Osteocyte (in vitro differentiated cells): Measurements from ENCODE around the gene SDC4. TPM values are rescaled to one million over a fixed set of nuclear protein-coding genes. Genes with fewer than 3 reads are reported as not detected.
A peak's percentile ranks its signal among the peaks of the same experiment; 100 is the strongest.

Source experiments
- DNase-seq: peaks from one replicate; pipeline ENCODE4 v3.0.0; 2021; ENCODE audit warnings: mixed read lengths; ENCODE audit not compliant: unreplicated experiment; ENCODE audit errors: extremely low spot score
- H3K27ac Mint-ChIP-seq: one replicate; pipeline ENCODE4 v1.8.0; 2021; ENCODE audit warnings: mild to moderate bottlenecking, mixed read lengths; ENCODE audit not compliant: unreplicated experiment
- H3K27me3 Mint-ChIP-seq: one replicate; pipeline ENCODE4 v1.8.0; 2021; ENCODE audit warnings: mixed read lengths; ENCODE audit not compliant: unreplicated experiment
- H3K36me3 Mint-ChIP-seq: one replicate; pipeline ENCODE4 v1.8.0; 2021; ENCODE audit warnings: mixed read lengths; ENCODE audit not compliant: unreplicated experiment
- H3K4me1 Mint-ChIP-seq: one replicate; pipeline ENCODE4 v1.8.0; 2021; ENCODE audit warnings: mixed read lengths; ENCODE audit not compliant: unreplicated experiment
- H3K4me3 Mint-ChIP-seq: one replicate; pipeline ENCODE4 v1.8.0; 2021; ENCODE audit warnings: mild to moderate bottlenecking, moderate library complexity, mixed read lengths; ENCODE audit not compliant: unreplicated experiment
- H3K9me3 Mint-ChIP-seq: one replicate; pipeline ENCODE4 v1.8.0; 2021; ENCODE audit warnings: mixed read lengths; ENCODE audit not compliant: unreplicated experiment
- total RNA-seq: library from RNA; stranded (reverse); gene quantifications from 2 replicates; pipeline ENCODE4 v1.2.1, GENCODE V29; 2021
- TF ChIP-seq, protein P1 (sequence below): fragments of 200-600 bp; sonication (generic); IDR thresholded peaks from 2 replicates; pipeline ENCODE4 v1.5.0; 2021; ENCODE audit warnings: antibody characterized with exemption, mild to moderate bottlenecking, moderate library complexity

Gene SDC4
- total RNA-seq, 1 donor from 2014 or later, result 31.5 TPM

DNA sequence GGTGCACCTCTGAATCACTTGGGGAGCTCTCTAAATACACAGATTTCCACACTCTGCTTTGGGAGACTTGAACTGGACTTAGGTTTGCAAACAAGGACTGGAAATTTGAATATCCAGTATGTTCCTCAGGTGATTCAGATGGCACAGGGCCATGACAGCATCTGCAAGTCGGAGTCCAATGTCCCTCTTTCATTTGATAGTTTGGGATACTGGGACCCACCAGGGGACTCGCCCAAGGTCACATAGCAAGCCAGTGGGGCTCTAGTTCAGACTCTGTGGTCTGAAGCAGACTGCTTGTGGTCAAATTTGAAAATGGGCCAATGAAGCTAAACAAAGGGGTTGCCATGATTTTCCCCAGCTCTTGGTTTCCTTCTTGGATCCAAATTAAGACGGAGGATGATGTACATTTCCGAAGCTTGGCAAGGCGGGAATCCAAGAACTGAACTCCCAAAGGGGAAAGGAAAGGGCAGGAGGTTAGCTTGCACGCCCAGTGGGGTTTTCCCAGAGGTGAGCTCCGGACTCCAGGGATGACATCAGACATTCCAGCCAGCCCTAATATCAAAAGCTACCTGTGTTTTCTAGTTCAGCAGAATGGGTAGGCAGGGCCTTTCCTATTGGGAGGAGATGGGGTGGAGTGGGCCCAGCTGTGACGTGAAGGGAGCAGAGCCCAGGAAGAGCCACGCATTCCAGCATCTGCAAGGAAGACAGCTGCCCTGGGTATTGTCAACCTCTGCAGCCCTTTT is 11.4 kb upstream of the SDC4 start:
- H3K27ac Mint-ChIP-seq, result peak overlapping the region; percentile 83
- H3K27me3 Mint-ChIP-seq, result no peaks in the 10 kb centered on the region
- H3K4me3 Mint-ChIP-seq, result no peak overlapping the region
- peaks cover 57% of the 10 kb centered on the region for H3K4me1 Mint-ChIP-seq
- no peaks in the 10 kb centered on the region for H3K36me3 Mint-ChIP-seq
- H3K9me3 Mint-ChIP-seq, result no peaks in the 10 kb centered on the region
- DNase-seq, result no peak
- TF ChIP-seq, protein P1, sequence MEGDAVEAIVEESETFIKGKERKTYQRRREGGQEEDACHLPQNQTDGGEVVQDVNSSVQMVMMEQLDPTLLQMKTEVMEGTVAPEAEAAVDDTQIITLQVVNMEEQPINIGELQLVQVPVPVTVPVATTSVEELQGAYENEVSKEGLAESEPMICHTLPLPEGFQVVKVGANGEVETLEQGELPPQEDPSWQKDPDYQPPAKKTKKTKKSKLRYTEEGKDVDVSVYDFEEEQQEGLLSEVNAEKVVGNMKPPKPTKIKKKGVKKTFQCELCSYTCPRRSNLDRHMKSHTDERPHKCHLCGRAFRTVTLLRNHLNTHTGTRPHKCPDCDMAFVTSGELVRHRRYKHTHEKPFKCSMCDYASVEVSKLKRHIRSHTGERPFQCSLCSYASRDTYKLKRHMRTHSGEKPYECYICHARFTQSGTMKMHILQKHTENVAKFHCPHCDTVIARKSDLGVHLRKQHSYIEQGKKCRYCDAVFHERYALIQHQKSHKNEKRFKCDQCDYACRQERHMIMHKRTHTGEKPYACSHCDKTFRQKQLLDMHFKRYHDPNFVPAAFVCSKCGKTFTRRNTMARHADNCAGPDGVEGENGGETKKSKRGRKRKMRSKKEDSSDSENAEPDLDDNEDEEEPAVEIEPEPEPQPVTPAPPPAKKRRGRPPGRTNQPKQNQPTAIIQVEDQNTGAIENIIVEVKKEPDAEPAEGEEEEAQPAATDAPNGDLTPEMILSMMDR, result no peak

DNA sequence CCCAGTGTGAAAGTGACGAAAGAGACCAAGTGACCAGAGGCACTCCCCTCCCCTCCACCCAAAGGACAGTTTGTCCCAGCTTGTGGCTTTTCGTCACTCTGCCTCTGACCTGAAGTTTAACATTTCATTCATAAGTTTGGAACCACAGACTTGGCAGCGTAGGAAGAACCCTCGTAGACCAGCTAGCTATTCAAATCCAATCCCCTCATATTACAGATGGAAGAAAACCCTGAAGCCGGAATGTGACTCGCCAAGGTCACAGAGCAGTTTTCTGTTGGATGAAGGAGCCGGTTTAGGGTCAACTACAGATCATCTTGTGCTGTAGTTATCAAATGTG is 10.8 kb upstream of the SDC4 start:
- Mint-ChIP-seq H3K27me3 (no peaks in the 10 kb centered on the region), H3K36me3 (no peaks in the 10 kb centered on the region), H3K4me1 (peaks cover 58% of the 10 kb centered on the region), H3K9me3 (no peaks in the 10 kb centered on the region), H3K4me3 (no peak overlapping the region), H3K27ac (peak overlapping the region; percentile 83)
- TF ChIP-seq, protein P1, result no peak
- DNase-seq, result no peak

GRCh38 chr20:45358282-45359068 is 10.3 kb upstream of the SDC4 start:
- H3K4me1 Mint-ChIP-seq, result peaks cover 52% of the 10 kb centered on the region
- H3K9me3 Mint-ChIP-seq, result no peaks in the 10 kb centered on the region
- no peaks in the 10 kb centered on the region for H3K36me3 Mint-ChIP-seq
- peak overlapping the region; percentile 83 for H3K27ac Mint-ChIP-seq
- TF ChIP-seq, protein P1, result no peak
- no peak for DNase-seq
- H3K27me3 Mint-ChIP-seq, result no peaks in the 10 kb centered on the region
- no peak overlapping the region for H3K4me3 Mint-ChIP-seq

DNA sequence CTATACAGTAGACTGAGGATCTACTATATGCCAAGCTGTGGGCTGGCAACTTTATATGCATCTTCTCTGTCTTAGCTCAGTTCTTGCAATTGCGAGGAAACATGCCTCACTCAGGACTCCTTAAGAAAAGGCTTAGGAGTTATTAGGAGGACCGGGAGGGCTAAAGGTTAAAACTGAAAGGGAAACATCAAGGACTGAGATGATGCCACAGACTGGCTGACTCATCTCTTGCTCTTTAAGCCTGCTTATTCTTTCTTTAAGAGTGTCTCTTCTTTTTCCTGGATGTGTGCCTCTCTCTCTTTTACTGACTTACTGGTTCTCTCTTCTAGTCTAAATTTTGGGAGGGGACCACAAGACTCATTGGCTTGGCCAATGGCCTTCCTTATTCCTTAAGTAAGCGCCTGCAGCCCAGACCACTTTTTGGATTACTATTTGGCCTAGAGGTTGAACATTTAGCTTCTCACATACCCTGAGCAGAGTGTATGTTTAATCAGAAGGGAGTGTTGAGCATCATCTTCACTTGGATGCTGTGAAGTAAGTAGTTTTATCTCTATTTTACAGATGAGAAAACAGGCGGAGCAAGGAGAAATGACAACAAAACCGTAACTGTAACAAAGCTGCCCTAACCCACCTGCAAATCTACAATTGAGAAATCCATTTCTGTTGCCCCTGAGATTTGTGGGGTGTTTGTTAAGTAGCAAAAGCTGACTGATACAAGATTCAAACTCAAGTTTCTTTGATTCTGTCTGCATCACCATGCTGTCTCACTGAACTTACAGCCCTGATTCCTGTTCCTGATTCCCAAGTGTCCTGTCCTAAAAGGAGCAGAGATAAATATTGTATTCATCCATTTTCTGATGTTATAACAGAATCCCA is 7.2 kb upstream of the SDC4 start:
- no peaks in the 10 kb centered on the region for H3K27me3 Mint-ChIP-seq

More for the DNA sequence above, 7.2 kb upstream of the SDC4 start:
- Mint-ChIP-seq H3K4me3 (no peak overlapping the region), H3K9me3 (no peaks in the 10 kb centered on the region), H3K27ac (peak overlapping the region; percentile 67), H3K4me1 (peaks cover 45% of the 10 kb centered on the region), H3K36me3 (no peaks in the 10 kb centered on the region)
- TF ChIP-seq, protein P1, result no peak
- DNase-seq, result no peak
